Putamen (tissue), 1 donor: ENCODE results near the gene OR2M2.

Source experiments
- DNase-seq: peaks from one replicate; pipeline ENCODE4 v3.0.0-alpha.2; 2016; ENCODE audit warnings: low spot score

OR2M2 gene, protein sequence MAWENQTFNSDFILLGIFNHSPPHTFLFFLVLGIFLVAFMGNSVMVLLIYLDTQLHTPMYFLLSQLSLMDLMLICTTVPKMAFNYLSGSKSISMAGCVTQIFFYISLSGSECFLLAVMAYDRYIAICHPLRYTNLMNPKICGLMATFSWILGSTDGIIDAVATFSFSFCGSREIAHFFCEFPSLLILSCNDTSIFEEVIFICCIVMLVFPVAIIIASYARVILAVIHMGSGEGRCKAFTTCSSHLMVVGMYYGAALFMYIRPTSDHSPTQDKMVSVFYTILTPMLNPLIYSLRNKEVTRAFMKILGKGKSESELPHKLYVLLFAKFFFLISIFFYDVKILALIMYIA

GRCh38 chr1:248174521-248174920 lies at the start of gene OR2M2:
Gene OR2M2 (plus strand): TSS chr1:248174821. CDS start chr1:248179986, 5,165 bp downstream.
- no peak for DNase-seq

DNA sequence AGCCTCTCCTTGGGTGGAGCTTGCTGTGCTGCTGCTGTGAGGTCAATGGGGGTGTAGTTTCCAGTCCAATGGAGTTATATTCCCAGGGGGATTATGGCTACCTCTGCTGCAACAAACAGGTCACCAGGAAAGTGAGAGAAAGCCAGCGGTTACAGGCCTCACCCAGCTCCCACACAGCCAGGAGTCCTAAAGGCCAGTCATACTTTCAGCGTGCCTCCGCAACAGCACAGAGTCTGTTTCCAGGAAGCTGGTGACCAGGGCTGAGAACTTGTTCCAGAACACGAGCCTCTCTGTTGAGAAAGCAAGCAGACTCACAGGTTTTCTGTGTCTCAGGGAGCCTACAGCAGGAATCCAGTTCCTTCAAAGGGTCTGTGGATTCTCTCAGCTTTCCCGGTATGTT lies 47.0 kb upstream of the OR2M2 start:
- no peak for DNase-seq

DNA sequence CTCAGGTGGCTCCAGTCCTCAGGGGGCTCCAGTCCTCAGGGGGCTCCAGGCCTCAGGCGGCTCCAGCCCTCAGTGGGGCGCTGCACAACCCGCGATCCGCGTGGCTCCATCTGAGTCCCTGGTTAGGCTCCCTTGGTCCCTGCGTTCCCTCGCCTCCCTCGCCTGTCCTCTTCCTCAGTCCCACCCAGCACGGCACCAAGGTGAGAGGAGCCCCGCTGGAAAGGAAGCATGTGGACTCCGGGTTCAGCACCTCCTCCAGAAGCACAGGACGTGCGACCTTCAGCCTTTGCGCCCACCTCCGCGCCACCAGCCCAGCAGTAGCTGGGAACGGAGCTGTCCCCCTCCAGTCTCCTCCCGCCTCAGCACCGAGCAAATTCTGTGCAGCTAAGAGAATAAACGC lies 37.8 kb upstream of the OR2M2 start:
- no peak for DNase-seq

- DNase-seq, result no peak
These were observed 33.8 kb upstream of the OR2M2 start for GRCh38 chr1:248140846-248141245.

DNA sequence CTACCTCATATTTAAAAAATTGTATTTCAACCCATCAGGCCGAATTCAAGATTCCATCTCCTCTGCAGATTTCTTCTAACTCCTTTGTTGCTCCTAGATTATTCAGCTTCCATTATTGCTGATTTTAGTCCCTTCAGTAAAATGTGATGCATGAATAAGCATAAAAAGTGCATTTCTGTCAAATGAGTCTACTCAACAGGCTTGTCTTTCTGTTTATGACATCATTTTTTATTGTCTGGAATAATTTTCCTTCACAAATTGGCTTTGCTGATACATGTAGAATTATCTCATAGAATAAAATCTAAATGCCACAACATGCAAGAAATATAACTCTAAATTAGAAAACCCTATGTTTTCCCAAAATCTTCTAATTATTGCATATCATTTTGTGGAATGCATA lies 31.3 kb upstream of the OR2M2 start:
- DNase-seq, result no peak

- no peak for DNase-seq
These were observed 30.0 kb upstream of the OR2M2 start, which contains the start of gene OR2M5 for GRCh38 chr1:248144513-248145198. Gene OR2M5 (plus strand): TSS chr1:248145148. CDS start chr1:248145148, 0 bp downstream.

DNA sequence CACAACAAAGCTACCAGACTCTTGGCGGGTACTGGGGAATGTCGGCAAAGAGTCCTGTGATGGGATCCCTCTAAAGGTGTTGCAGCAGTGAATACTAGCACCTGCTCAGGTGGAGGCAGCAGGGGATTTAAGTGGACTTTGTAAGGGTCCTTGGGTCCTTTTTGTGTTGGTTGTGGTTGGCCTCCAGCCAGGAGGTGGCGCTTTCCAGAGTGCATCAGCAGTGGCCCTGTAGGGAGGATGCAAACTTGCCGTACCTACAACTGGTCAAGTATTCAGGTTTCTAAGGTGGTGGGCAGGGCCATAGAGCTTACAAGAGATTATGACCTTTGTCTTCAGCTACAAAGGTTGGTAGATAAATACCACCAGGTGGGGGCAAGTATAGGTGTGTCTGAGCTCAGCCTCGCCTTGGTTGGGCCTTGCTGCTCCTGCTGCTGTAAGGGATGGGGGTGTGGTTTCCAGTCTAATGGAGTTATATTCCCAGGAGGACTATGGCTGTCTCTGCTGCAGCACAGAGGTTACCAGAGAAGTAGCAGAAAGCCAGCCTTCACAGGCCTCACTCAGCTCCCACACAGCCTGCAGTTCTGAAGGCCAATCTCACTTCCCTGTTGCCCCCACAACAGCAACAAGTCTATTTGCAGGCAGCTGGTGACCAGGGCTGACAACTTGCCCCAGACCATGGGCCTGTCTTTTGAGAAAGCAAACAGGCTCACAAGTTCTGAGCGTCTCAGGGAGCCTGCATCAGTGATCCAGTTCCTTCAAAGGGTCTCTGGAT lies 22.4 kb upstream of the OR2M2 start:
- no peak for DNase-seq

GRCh38 chr1:248155927-248156326 lies 18.7 kb upstream of the OR2M2 start:
- no peak for DNase-seq

DNA sequence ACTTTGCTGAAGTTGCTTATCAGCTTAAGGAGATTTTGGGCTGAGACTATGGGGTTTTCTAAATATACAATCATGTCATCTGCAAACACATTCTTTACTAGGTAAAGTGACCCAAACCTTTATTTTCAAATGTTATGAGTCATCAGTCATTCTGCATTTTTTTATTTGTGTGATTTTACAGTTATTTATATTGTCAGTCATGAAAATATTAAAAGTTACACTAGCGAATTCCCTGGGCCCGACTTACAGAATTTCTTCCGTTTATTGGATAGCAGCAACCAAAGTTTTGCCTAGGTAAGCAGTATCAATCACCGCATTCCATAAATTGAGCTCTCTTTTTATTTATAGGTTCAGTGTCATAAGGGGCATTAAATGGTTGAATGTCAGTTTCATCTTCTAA lies 15.9 kb upstream of the OR2M2 start:
- DNase-seq, result no peak

GRCh38 chr1:248164031-248164430 lies 10.6 kb upstream of the OR2M2 start:
- no peak for DNase-seq

- no peak for DNase-seq
These were observed 9.4 kb upstream of the OR2M2 start for GRCh38 chr1:248165186-248165585.

- DNase-seq, result no peak
These were observed 9.4 kb downstream of the OR2M2 start for GRCh38 chr1:248183996-248184395.

DNA sequence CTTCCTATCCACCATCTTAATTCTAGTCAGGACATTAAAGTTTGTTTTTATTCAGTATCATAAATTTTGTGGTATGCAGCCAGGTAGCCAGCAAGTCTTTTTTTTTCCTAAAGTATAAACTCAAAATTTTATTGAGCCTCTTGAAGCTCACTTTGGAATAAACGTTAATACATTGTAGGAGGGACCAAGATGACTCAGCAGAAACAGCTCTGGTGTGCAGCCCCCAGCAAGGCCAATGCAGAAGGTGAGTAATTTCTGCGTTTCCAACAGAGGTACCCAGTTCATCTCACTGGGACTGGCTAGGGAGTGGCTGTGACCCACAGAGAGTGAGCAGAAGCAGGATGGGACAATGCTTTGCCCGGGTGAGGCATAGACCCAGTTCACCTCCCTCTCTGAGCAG lies 12.7 kb downstream of the OR2M2 start:
- DNase-seq, result no peak

DNA sequence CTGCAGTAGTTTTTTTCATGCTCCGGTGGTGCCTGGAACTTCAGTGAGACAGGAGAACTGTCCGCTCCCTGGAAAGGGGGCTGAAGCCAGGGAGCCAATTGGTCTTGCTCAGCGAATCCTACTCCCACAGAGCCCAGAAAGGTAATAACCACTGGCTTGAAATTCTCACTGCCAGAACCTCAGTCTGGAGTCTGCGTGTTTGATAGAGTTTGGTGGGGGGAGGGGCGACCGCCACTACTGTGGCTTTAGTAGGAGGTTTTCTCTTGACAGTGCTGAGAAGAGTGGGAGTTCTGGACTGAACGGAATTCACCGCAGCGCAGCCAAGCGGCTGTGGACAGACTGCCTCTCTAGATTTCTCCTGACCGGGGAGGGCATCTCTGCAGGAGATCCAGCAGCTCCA lies 14.4 kb downstream of the OR2M2 start:
- no peak for DNase-seq

- no peak for DNase-seq
These were observed 19.5 kb downstream of the OR2M2 start for GRCh38 chr1:248194117-248194516.

- DNase-seq, result no peak
These were observed 22.3 kb downstream of the OR2M2 start, which contains the start of gene OR2M3 for GRCh38 chr1:248196965-248197364. Gene OR2M3 (plus strand): TSS chr1:248197265. CDS start chr1:248203068, 5,803 bp downstream.

- no peak for DNase-seq
These were observed 41.3 kb downstream of the OR2M2 start for GRCh38 chr1:248215880-248216279.

GRCh38 chr1:248225537-248225936 lies 50.9 kb downstream of the OR2M2 start:
- DNase-seq, result no peak

DNA sequence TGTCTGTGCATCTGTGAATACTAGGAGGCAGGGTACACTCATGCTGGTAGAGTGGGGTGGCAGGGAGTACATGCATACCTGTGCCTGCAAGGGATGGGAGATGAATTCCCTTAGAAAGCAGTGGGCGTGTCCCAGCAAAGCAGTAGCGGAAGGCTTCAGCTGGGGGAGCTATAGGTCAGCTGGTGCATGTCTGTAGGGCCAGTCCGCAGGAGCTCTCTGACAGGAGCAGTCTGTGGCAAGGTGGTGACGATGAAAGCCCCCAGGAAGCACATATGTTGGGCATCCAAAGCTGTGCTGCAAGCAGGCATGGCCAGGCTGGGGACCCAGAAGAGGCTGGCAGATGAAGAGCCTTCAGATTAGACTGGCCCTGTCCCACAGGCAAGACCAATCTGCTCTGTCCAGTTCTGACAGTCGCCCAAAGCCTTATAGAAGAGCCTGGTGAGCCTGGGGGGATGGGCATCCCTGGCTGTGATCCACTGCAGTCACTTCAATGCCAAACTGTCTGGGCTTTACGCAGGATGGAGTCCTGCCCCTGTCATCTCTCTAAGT lies 54.8 kb downstream of the OR2M2 start:
- DNase-seq, result no peak
